Activated CD4-positive, alpha-beta T cell treated with anti-CD3 and anti-CD28 coated beads for 36 hours (primary cell): ENCODE measurements around the gene PPME1. TPM values are rescaled to one million over a fixed set of nuclear protein-coding genes. Genes with fewer than 3 reads are reported as not detected.
A peak's percentile ranks its signal among the peaks of the same experiment; 100 is the strongest.

ENCODE experiments used
- ATAC-seq: fragments of 200-7000 bp; cut with Tn5 transposase; one replicate; pipeline ENCODE4 v1.10.0; 2021; ENCODE audit warnings: mild to moderate bottlenecking, moderate library complexity
- CTCF ChIA-PET: fragments of 350-600 bp; sonication (Branson Sonifier 250); formaldehyde crosslinking; loops from one replicate; lab custom pipeline; 2021; ENCODE audit warnings: antibody characterized with exemption; lab: Charles Lee
- POLR2A ChIA-PET: fragments of 350-600 bp; sonication (Branson Sonifier 250); formaldehyde crosslinking; loops from one replicate; lab custom pipeline; 2021; ENCODE audit warnings: antibody characterized with exemption, inconsistent platforms; lab: Charles Lee
- DNase-seq: peaks from one replicate; pipeline ENCODE4 v3.0.0-alpha.2; 2020
- H3K27ac Mint-ChIP-seq: one replicate; pipeline ENCODE4 v1.8.0; 2021; ENCODE audit warnings: mixed read lengths
- H3K27me3 Mint-ChIP-seq: one replicate; pipeline ENCODE4 v1.8.0; 2021; ENCODE audit warnings: mixed read lengths
- H3K36me3 Mint-ChIP-seq: one replicate; pipeline ENCODE4 v1.8.0; 2021; ENCODE audit warnings: low read depth, mixed read lengths
- H3K4me1 Mint-ChIP-seq: one replicate; pipeline ENCODE4 v1.8.0; 2021; ENCODE audit warnings: mixed read lengths
- H3K4me3 Mint-ChIP-seq: one replicate; pipeline ENCODE4 v1.8.0; 2021; ENCODE audit warnings: mild to moderate bottlenecking, moderate library complexity, mixed read lengths
- H3K9me3 Mint-ChIP-seq: one replicate; pipeline ENCODE4 v1.8.0; 2021; ENCODE audit warnings: low read depth, mixed read lengths
- intact Hi-C, 2 experiments: fragments of 100-400 bp; cut with DNase I in 1 of 2; cut with micrococcal nuclease in 1 of 2; formaldehyde crosslinking; loops; one replicate each; pipeline versions ENCODE4 v1.14.2 to v1.15.1; 2022 to 2024; cut with DNase I, micrococcal nuclease
- total RNA-seq, 2 experiments: library from RNA; stranded (reverse); gene quantifications; one replicate each; pipeline ENCODE4 v1.2.3, GENCODE V29; 2021

PPME1 gene
- total RNA-seq, 2 experiments from 2014 or later, result 54.2 to 61.5 TPM

DNA sequence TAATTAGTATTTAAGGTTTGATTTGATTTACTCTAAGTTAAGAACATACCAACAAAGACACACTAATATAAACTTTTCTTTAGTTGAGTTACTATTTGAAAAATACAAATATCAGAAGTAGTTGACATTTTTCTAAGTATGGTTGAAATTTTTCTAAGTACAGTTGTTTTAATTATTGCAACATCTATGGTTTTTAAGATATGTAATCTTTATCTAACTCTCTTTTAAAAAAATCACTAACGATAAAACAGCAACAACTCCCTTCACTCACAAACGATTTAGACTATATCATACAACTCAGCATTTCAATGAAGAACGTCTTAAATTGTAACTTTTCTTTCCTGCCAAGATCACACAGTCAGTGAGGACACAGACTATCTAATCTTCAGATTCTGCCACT, 2.3 kb upstream of the PPME1 start:
- DNase-seq (no peak), ATAC-seq (no peak)
- ChIA-PET POLR2A (no interaction called here), CTCF (interaction anchor here (0.8 kb wide), 1 partner anchor 89 kb away, joined by 3 read pairs; no protein-coding TSS in a partner anchor)
- Mint-ChIP-seq H3K4me1 (peaks cover 9% of the 10 kb centered on the region), H3K27me3 (no peaks in the 10 kb centered on the region), H3K36me3 (peaks cover 20% of the 10 kb centered on the region), H3K4me3 (no peak overlapping the region), H3K9me3 (no peaks in the 10 kb centered on the region), H3K27ac (no peak overlapping the region)
- intact Hi-C loops, result no loop called here

- Mint-ChIP-seq H3K36me3 (peaks cover 27% of the 10 kb centered on the region), H3K27me3 (no peaks in the 10 kb centered on the region), H3K4me3 (no peak overlapping the region), H3K27ac (no peak overlapping the region), H3K4me1 (peaks cover 14% of the 10 kb centered on the region), H3K9me3 (no peaks in the 10 kb centered on the region)
- CTCF ChIA-PET, result interaction anchor here (0.9 to 2.1 kb wide), 3 partner anchors 8 to 323 kb away, joined by 3 to 10 read pairs (median 3); no protein-coding TSS in a partner anchor
- POLR2A ChIA-PET, result interaction anchor here (1.0 to 1.8 kb wide), 4 partner anchors 14 to 422 kb away, joined by 3 to 7 read pairs (median 4); partner anchors contain the start of gene POLD3
- DNase-seq (peak; percentile 14), ATAC-seq (no peak)
- intact Hi-C loops, result loop anchor here (1.0 to 5.0 kb wide), 7 partner anchors 188 to 1738 kb away; partner anchors contain the start of genes CLPB (in 1 of the 2), PGM2L1 (in 1 of the 2), POLD3 (in 1 of the 2) and RAB6A (in 1 of the 2)
Measured at GRCh38 chr11:74169738-74170458, 1.2 kb upstream of the PPME1 start.

GRCh38 chr11:74171630-74171968, 510 bp downstream of the PPME1 start:
- Mint-ChIP-seq H3K4me1 (peaks cover 16% of the 10 kb centered on the region), H3K27me3 (no peaks in the 10 kb centered on the region), H3K27ac (no peak overlapping the region), H3K4me3 (no peak overlapping the region), H3K36me3 (peaks cover 21% of the 10 kb centered on the region), H3K9me3 (no peaks in the 10 kb centered on the region)
- CTCF ChIA-PET, result interaction anchor here (0.9 to 2.1 kb wide), 3 partner anchors 10 to 190 kb away, joined by 3 to 10 read pairs (median 7); no protein-coding TSS in a partner anchor
- intact Hi-C loops, result loop anchor here (1.0 to 5.0 kb wide), 15 partner anchors 188 to 1739 kb away; partner anchors contain the start of genes COA4 (in 2 of the 2), FAM168A (in 2 of the 2), PAAF1 (in 2 of the 2) and PGM2L1 (in 2 of the 2)
- ATAC-seq (no peak), DNase-seq (no peak)
- POLR2A ChIA-PET, result interaction anchor here (0.6 to 1.8 kb wide), 5 partner anchors 27 to 421 kb away, joined by 3 to 7 read pairs (median 3); partner anchors contain the start of gene POLD3

- peaks cover 17% of the 10 kb centered on the region for H3K36me3 Mint-ChIP-seq
- ATAC-seq, result no peak
- H3K4me3 Mint-ChIP-seq, result no peak overlapping the region
- ChIA-PET CTCF (no interaction called here), POLR2A (no interaction called here)
- peaks cover 16% of the 10 kb centered on the region for H3K4me1 Mint-ChIP-seq
- intact Hi-C loops, result loop anchor here (1.0 to 5.0 kb wide), 15 partner anchors 189 to 1740 kb away; partner anchors contain the start of genes COA4 (in 2 of the 2), FAM168A (in 2 of the 2), PAAF1 (in 2 of the 2) and PGM2L1 (in 2 of the 2)
- H3K27ac Mint-ChIP-seq, result no peak overlapping the region
- no peak for DNase-seq
- no peaks in the 10 kb centered on the region for H3K27me3 Mint-ChIP-seq
- H3K9me3 Mint-ChIP-seq, result no peaks in the 10 kb centered on the region
Measured at GRCh38 chr11:74171997-74172396, 908 bp downstream of the PPME1 start.

GRCh38 chr11:74175920-74176319, 4.8 kb downstream of the PPME1 start:
- no peaks in the 10 kb centered on the region for H3K9me3 Mint-ChIP-seq
- ChIA-PET CTCF (interaction anchor here (0.6 to 1.3 kb wide), 3 partner anchors 10 to 80 kb away, joined by 3 to 5 read pairs (median 3); no protein-coding TSS in a partner anchor), POLR2A (interaction anchor here (0.7 kb wide), 1 partner anchor 61 kb away, joined by 3 read pairs; no protein-coding TSS in a partner anchor)
- H3K4me1 Mint-ChIP-seq, result peaks cover 30% of the 10 kb centered on the region
- no peaks in the 10 kb centered on the region for H3K27me3 Mint-ChIP-seq
- no peak overlapping the region for H3K4me3 Mint-ChIP-seq
- no peak for ATAC-seq
- H3K27ac Mint-ChIP-seq, result no peak overlapping the region
- intact Hi-C loops, result no loop called here
- peaks cover 22% of the 10 kb centered on the region for H3K36me3 Mint-ChIP-seq
- no peak for DNase-seq

GRCh38 chr11:74179234-74180052, 8.4 kb downstream of the PPME1 start:
- Mint-ChIP-seq H3K4me3 (no peak overlapping the region), H3K36me3 (peaks cover 21% of the 10 kb centered on the region), H3K27me3 (no peaks in the 10 kb centered on the region), H3K4me1 (peaks cover 28% of the 10 kb centered on the region), H3K27ac (no peak overlapping the region), H3K9me3 (no peaks in the 10 kb centered on the region)
- ChIA-PET POLR2A (no interaction called here), CTCF (no interaction called here)
- intact Hi-C loops, result no loop called here
- no peak for DNase-seq
- peak; percentile 78 for ATAC-seq

DNA sequence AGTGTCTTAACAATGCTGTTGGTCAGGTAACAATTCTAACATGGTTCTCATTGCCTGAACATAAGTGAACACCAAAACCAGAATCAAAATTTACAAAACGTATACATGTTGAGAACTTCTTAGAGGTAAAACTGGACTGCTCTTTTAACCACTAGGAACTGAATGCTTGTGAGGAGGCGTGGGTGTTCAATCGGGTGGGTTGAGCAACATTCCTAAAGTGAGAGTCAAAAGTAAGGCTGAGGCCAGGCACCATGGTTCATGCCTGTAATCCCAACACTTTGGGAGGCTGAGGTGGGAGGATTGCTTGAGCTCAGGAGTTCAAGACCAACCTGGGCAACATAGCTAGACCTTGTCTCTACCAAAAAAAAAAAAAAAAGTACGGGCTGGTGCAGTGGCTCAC, 11.5 kb downstream of the PPME1 start:
- DNase-seq, result no peak
- no peaks in the 10 kb centered on the region for H3K27me3 Mint-ChIP-seq
- H3K4me1 Mint-ChIP-seq, result peaks cover 34% of the 10 kb centered on the region
- H3K4me3 Mint-ChIP-seq, result no peak overlapping the region
- ChIA-PET POLR2A (no interaction called here), CTCF (interaction anchor here (0.6 kb wide), 1 partner anchor 184 kb away, joined by 3 read pairs; no protein-coding TSS in a partner anchor)
- no peaks in the 10 kb centered on the region for H3K9me3 Mint-ChIP-seq
- intact Hi-C loops, result no loop called here
- H3K27ac Mint-ChIP-seq, result no peak overlapping the region
- ATAC-seq, result no peak
- peaks cover 27% of the 10 kb centered on the region for H3K36me3 Mint-ChIP-seq

DNA sequence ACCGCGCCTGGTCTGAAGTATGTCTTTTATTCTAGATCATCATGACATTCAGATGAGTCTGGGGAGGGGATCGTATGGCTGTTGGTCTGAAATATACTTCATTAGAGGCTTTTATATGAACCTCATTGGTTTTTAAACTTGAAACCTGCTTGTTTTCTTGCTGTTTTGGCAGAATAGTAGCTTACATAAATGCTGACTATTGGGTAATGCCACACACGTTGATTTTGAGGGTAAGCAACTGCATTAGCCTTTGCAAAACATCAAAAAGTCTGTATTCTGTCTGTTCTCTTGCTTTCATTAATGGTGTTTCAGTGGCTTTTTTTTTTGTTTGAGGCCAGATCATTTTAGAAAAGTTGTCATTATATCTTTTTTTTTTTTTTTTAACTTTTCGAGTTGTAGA, 14.2 kb downstream of the PPME1 start:
- no peak for DNase-seq
- no peak for ATAC-seq
- H3K36me3 Mint-ChIP-seq, result peaks cover 31% of the 10 kb centered on the region
- peaks cover 21% of the 10 kb centered on the region for H3K4me1 Mint-ChIP-seq
- POLR2A ChIA-PET, result no interaction called here
- no peak overlapping the region for H3K4me3 Mint-ChIP-seq
- no peaks in the 10 kb centered on the region for H3K27me3 Mint-ChIP-seq
- no peaks in the 10 kb centered on the region for H3K9me3 Mint-ChIP-seq
- intact Hi-C loops, result no loop called here
- CTCF ChIA-PET, result interaction anchor here (1.2 to 1.3 kb wide), 2 partner anchors 9 to 14 kb away, joined by 3 to 5 read pairs; partner anchors contain the start of genes C2CD3 and PPME1
- H3K27ac Mint-ChIP-seq, result no peak overlapping the region

- no peaks in the 10 kb centered on the region for H3K27me3 Mint-ChIP-seq
- DNase-seq (no peak), ATAC-seq (no peak)
- H3K36me3 Mint-ChIP-seq, result peaks cover 35% of the 10 kb centered on the region
- H3K27ac Mint-ChIP-seq, result no peak overlapping the region
- H3K4me3 Mint-ChIP-seq, result no peak overlapping the region
- intact Hi-C loops, result no loop called here
- peaks cover 3% of the 10 kb centered on the region for H3K9me3 Mint-ChIP-seq
- CTCF ChIA-PET, result interaction anchor here (1.2 to 1.3 kb wide), 4 partner anchors 9 to 23 kb away, joined by 3 to 5 read pairs (median 4); partner anchors contain the start of genes C2CD3 and PPME1
- POLR2A ChIA-PET, result interaction anchor here (0.5 kb wide), 1 partner anchor 15 kb away, joined by 3 read pairs; no protein-coding TSS in a partner anchor
- peaks cover 23% of the 10 kb centered on the region for H3K4me1 Mint-ChIP-seq
Measured at GRCh38 chr11:74185695-74186094, 14.6 kb downstream of the PPME1 start.

- no peak overlapping the region for H3K27ac Mint-ChIP-seq
- peaks cover 44% of the 10 kb centered on the region for H3K36me3 Mint-ChIP-seq
- ChIA-PET POLR2A (no interaction called here), CTCF (interaction anchor here (0.6 to 1.0 kb wide), 2 partner anchors 129 to 271 kb away, joined by 4 read pairs; no protein-coding TSS in a partner anchor)
- intact Hi-C loops, result no loop called here
- ATAC-seq, result no peak
- DNase-seq, result no peak
- peaks cover 10% of the 10 kb centered on the region for H3K9me3 Mint-ChIP-seq
- no peaks in the 10 kb centered on the region for H3K4me1 Mint-ChIP-seq
- no peak overlapping the region for H3K4me3 Mint-ChIP-seq
- no peaks in the 10 kb centered on the region for H3K27me3 Mint-ChIP-seq
Measured at GRCh38 chr11:74195828-74196227, 24.7 kb downstream of the PPME1 start.
